ENCODE data around the gene ZNF74.

Gene ZNF74

DNA sequence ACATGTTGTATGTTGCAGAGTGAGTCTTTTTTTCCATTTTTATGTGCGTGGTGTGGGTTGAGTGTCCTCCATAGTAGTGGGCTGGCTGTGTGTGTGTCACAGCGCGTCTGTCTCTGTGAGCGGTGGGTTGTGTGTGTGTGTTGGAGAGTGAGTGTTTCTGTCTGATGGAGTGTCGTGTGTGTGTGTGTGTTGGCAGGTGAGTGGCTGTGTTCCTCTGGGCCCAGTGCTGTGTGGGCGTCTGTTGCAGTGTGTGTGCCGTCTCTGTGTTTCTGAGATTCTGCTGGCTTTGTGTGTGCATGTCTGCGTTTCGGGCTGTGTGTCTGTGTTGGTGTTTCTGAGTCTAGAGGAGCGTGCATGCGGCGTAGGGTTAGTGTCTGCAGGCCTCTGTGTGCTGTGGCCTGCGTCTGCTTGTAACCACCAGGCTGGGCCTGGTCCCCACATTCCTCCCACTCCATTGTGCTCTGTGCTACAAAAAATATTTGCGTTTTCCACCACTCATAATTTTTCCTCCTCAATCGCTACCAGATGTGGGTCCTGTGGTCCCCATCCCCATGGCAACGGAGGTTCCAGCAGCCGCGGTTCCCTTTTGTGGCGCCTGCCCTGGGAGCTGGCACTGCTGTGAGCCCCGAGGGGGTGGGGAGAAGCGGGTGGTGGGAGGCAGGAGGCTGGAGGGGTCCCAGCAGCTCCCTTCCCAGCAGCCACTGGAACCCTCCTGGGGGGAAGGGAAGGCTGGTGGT lies 28.5 kb downstream of the ZNF74 start:
- DNase-seq, result no peak

DNA sequence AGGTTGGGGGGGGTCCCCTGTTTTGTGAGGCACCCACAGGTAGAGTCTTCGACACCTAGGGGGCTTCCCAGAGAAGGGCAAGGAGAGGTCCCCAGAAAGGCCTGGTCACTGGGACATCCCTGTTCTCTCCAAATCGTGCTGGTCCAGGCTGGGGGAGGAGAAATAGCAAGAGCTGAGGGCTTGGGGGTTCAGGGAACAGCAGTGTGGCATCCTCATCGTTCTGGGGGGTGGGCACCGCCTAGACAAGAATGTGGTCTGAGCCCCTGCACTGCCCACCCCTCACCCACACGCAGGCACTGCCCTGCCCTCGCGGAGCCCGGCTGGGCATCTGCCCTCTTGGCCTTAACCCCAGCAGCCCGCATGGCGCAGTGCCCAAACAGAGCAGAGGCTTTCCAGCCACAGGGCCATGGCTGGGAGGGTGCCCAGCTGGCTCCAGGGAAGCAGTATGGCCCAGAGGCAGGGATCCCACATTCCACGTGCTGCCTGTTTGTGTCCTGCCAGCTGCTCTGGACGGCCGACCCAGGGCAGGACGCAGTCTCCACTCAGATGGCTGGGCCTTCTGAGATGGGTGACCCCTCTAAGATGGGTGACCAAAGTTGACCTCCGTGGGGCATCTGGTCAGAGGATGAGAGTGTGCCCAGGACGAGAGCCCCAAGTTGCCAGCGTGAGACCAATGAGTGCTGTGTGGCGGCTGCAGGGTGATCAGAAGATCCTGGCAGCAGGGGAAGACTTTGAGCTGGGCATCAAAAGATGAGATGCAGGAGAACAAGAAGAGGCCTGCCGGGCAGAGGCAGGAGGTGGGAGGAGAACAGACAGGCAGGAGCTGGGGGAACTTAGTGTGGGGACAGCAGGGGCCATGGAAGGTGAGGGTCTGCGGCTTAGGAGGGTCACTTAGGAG lies 29.3 kb downstream of the ZNF74 start:
- no peak for DNase-seq

DNA sequence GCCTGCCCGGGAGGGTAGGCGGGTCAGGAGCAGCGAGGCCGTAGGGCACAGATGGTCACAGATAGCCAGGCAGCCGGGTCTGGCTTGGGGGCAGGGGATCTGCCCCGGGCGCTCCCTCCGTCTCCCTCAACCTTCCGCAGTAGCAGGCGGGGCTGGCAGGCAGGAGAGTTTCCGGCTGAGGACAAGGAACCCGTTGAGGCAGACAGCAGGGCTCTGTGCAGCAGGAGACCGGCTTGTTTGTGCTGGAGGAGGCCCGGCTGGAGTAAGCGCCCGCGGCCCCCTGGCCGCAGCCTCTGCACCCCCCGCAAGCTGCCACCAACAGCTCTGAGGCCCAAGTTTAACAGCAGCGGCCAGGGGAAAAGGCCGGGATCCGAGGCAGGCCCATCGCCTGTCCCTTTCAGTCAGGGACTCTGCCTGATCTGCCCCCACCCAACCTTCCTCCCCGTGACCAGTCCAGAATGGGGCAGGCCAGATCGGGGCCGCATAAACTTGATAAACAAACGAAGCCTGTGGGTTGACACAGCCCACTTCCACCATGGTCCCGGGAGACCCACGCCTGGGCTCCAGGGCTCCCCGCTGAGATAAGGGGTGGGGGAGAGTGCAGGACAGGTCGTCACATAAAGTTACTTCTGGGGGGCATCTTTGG lies 30.1 kb downstream of the ZNF74 start:
- DNase-seq, result no peak

DNA sequence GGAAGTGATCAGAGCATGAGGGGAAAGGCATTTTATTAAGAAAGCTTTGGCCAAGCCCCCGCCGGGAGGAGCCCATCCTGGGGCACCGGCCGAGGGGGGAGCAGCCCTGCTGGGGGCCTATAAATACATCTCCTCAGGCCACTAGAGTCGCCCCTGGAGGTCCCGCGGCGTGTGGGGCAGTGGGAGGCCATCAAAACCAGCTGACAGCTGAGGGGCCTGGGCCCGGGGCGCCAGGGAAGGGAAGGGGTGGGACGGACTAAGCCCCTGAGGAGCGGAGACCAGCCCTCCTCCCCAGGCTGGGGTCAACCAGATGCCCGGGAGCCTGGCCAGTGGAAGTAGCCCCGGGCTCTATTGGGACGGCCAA lies 30.6 kb downstream of the ZNF74 start:
- DNase-seq, result no peak

DNA sequence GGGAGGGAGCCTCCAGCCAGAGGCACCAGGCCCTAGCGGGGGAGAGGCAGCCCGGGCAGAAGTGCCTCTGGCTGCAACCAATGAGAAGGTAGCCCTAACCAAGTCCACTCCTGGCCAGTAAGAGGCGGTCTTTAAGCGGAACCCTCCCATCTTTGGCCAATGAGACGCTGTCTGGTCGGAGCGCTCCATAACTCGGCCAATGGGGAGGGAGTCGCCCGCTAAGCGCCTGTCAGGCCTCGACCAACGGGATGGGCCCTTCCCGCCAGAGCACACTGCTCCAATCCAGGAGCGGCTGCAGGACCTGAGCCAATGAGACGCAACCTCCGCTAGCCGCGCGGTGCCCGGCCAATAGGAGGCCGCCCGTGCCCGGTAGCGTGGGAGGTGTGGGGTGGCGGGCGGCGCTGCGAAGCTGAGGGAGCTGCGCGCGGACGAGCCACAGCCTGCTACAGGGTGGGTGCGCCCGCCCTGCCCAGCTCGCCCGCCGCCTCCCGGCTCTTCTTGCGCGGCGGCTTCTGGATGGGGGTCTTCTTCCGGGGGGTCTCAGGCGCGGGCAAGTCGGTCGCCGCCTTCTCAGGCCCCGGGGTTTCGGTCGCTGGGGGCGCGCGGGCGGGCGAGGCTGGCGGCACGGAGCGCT lies 31.1 kb downstream of the ZNF74 start:
- no peak for DNase-seq

DNA sequence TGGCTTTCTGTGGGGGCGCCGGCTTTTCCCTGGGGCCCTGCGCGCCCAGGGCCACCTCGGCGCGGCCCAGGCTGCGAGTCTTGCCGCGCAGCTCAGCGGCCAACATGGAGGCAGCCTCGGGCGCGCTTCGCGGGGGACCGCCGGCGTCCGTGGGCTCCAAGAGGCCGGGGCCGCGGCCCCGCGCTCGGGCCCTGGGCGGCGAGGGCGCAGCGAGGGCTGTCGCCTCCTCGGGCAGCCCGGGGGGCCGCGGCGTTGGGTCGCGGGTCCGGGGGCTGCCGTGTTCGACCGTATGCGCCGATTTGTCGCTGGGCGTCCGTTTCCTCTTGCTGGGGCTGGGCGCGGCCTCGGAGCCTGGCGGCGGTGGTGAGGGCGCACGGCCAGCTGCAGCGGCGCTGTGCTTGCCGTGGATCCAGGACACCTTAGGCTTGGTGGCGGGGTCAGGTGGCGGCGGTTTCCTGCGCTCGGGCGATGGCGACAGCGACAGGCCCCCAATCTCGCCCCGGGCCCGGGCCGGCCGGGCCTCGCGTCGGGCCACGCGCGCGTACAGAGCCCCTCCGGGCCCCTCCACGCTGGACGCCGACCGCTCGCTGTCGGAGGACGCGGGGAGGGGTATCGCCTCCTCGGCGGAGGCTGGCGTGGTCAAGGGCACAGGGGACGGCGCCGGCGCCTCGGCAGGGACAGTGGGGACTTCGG lies 31.8 kb downstream of the ZNF74 start:
- DNase-seq, result no peak

DNA sequence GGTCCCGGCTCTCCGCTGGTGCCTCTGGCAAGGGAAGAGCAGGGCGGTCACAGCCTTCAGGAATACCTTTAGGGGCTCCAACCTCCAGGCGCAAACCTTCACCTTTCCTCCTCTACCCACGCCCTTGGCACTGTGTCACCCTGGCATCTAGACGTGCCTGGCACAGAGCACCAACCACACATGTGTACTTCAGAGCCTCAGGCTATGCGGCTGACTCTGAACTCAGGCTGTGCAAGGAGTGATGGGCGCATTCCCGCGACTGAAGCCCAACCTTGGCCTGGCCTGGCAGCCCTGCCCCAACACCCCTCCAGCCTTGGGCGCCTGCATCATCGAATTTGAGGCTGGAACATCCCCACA lies 32.3 kb downstream of the ZNF74 start:
- DNase-seq, result no peak

DNA sequence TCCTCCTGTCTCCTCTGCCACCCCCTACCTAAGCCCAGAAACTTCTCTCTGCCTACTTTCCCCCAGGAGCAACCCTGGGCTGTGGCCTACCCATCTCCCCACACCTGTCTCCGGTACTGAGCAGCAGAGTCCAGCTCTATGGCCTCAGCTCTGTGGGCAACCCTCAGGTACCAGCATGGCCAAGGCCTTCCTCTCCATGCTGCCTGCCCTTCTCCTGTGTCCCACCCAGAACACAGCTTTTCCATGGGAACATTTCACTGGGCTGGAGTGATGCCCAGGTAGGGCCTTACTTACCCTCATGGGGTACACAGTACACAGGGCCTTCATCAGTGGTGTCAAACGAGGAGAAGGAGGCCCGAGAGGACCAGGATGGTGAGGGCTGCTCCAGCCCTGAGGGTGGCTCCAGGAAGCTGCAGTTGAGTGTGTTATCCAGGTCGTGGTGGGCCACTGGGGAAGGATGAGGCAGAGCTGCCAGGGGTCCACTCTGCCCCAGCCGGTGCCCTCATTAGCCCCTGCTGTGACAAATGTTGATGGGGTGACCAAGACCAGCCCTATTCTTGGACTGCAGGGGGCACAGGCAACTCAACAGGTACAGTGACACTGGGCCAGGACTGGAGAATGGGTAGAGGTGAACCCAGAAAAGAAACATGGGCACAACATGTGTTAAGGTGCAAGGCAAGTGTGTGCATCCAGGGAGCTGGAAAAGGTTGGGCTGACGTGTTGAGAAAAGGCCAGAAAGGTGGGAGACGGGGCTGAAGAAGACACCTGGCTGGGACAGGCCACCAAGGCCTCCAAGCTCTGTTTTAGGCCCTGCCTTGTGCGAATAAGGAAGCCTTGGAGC lies 33.4 kb downstream of the ZNF74 start:
- DNase-seq, result no peak

DNA sequence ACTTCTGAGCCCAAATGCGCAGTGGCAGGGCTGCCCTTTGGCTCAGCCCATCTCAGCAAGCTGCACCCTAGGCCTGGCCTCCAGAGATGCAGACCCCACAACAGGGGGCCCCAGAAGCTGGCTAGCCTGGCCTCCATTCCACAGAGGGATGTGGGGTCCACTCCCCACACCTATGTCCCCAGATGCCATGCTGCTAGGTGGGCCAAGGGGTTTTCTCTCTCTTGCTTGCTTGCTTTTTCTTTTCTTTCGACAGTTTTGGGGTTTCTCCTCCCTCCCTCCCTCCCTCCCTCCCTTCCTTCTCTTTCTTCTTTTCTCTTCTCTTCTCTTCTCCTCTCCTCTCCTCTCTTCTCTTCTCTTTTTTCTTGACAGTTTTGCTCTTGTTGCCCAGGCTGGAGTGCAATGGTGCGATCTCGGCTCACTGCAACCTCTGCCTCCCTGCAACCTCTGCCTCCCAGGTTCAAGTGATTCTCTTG lies 34.0 kb downstream of the ZNF74 start:
- DNase-seq, result no peak

DNA sequence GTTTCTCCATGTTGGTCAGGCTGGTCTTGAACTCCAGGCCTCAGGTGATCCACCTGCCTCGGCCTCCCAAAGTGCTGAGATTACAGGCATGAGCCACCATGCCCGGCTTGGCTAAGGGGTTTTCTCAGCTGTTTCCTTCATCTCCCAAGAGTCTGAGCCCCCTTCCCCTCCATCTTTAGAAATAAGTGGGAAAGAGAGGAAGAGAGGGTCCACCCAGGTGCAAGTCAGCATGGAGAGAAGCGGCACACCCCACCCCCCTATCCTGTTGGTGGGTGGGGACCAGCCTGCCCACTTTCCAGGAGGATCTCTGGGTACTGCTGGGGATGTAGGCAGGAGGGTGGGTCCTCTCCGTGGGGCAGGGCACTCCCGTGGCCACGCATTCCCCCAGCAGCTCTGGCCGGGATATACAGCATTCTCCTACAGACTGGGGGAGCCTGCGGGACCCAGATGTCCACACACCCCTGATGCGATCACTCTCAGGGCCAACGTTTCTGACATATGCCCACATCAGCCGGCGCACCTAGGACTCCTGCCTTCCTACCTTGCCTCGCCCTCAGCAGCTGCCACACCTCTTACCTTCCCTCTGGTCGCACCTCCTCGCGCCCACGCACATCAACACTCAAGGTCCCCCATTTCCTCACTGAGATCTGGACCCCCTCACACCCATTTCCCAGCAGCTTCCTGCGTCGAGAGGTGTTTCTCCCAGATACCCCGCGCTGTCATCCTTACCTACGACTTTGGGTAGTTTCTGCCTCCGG lies 34.7 kb downstream of the ZNF74 start:
- DNase-seq, result no peak

DNA sequence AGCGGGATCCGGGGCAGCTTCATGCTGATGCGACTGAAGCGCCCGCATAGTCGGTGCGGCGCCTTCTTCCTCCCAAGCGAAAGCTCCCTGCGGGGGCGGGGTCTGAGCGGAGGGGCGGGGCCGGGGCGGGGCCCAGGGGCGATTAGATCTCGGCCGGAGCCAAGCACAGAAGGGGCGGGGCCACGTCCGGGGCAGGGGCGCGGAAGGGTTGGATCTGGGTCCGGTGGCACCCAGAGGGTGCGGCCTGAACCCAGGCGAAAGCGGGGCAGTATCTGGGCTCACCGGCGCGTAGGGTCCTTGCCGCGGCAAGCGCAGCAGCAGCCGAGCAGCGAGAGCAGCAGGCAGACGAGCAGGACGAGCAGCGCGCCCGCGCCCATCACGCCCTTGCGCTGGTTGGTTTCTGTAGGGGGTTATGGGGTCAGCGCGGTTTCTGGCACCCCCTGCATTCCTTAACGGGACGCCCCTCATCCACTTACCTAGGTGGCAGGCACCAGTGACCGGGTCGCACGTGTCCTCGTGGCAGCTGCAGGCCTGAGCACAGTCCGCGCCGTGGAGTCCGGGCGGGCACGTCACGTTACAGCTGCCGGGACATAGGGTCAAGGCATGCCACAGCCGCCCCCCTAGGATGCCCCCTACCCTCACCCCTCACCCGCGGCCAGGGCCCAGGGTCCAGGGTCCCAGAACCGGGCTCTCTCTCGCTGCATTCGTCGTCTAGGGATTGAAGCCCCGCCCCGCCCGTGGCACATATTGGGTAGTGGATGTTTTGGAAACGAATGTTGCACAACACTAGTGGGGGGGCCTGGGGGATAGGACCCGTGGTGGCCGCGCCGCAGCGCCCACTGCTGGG lies 35.5 kb downstream of the ZNF74 start:
- peak; percentile 85 for DNase-seq

DNA sequence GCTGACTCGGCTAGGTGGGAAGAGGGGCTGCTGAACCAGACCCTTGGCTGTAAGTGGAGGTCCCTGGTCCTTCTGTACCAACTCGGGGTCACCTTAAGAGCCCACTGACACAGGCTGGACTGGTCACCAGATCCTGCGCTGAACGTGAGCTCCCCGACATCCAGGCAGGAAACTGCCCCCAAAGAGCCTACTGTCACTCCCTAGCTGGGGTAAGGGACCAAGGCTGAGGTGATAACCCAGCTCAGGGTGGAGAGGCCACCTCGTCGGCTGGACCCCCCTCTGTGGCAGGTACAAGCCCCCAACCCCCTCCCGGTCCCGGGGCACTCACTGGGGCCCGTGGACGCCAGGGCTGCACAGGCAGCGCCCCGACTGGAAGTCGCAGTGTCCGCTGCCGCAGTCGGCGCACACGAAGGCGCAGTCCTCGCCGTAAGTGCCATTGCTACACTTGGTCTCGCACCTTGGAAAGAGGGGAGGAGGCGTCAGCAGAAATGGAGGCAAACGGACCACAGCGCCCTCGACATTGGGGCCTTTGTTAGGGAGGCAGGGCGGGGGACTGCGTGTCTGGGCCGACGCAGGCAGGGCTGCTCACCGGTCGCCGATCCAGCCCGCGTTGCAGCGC lies 36.3 kb downstream of the ZNF74 start:
- peak; percentile 26 for DNase-seq

DNA sequence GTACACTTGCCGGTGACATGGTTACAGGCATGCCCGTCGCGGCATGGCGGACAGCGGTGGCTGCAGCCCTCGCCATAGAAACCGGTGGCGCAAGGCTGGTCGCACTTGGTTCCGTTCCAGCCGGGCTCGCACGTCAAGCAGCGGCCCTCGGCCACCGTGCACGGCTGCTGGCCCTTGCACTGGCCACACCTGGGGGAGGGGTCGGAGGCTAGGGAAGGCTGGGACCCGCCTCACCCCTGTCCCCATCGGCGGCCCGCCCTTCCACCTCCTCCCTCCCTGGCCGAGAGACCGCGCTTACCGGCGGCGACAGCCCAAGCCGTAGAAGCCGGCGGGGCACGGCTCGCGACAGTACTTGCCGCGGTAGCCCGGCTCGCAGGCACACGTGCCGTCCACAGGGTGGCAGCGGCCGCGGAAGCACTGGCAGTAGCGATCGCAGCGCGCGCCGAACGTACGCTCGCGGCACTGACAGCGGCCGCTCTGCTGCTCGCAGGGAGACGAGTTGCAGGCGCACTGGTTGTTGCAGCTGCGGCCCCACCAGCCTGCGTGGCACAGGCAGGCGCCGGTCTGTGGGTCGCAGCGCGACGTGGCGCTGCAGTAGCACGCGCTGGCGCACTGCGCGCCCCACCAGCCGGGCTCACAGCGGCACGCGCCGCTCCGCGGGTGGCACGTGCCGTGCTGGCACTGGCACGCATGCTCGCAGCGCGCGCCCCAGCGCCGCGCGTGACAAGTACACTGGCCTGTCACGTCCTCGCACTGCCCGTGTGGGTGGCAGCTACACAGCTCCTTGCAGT lies 37.0 kb downstream of the ZNF74 start:
- peak; percentile 59 for DNase-seq

DNA sequence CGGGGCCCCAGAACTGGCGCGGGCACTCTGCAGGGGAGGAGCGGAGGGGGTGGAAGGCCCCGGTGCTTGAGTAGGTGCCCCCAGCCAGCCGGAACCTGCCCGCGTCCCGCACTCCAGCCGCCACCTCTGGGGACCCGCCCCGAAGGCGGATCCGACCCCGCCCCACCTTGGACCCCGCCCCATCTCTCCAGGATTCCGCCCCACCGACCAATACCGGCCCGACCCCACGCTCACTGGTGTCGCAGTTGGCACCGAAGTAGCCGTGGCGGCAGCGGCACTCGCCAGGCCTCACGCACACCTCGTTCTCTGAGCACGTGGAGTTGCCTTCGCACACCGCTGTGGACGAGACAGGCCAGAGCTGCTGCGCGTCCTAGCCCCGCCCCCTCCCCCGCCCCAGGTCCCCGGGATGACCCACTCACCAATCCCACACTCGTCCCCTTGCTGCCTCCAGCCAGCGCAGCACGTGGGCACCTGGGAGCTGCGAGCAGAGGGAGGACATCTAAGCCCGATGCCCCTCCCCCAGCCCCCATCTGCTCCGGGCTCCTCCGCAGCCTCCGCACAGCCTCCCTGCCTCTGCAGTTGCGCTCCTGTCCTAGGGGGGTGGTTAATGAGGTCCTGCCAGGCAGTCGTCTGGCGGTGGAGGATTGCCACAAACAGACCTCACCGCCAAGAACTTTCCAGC lies 37.7 kb downstream of the ZNF74 start:
- no peak for DNase-seq

DNA sequence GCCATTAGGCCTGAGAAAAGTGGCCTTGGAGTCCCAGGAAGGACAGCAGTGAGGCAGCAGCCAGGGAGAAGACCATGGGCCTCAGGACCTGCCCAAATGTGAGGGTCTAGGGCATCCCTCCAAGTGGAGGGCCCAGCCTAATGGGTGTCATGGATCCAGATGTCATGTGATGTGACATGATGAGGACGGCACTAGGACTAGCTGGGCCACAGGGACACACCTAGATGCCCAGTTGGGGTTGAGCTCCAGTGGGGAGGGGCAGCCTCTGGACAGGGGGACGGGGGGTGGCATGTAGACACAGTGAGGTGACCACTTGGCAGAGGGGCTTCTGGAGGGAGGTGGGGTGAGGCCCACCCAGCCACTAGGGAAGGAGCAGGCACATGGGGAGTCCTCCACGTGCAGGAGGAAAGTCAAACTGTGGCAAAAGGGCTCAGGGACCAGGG lies 38.3 kb downstream of the ZNF74 start:
- DNase-seq, result no peak

DNA sequence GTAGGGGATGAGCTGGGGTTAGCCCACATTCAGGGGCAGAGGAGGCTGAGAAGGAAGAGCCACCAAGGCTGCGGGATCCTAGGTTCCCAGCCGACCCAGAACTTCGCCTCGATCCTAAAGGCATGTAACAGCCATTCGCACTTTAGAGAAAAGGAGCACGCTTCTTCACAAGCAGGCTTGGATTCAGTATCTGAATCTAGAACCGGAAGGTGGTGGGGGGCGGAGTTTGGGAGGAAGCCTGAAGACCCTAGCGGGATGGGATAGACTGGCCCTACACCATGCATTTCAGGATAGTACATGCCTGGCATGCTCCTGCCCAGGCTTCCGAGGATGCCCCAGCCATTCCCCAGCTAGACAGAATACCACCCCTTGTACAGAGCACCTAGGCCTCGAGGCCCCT lies 39.2 kb downstream of the ZNF74 start:
- no peak for DNase-seq

DNA sequence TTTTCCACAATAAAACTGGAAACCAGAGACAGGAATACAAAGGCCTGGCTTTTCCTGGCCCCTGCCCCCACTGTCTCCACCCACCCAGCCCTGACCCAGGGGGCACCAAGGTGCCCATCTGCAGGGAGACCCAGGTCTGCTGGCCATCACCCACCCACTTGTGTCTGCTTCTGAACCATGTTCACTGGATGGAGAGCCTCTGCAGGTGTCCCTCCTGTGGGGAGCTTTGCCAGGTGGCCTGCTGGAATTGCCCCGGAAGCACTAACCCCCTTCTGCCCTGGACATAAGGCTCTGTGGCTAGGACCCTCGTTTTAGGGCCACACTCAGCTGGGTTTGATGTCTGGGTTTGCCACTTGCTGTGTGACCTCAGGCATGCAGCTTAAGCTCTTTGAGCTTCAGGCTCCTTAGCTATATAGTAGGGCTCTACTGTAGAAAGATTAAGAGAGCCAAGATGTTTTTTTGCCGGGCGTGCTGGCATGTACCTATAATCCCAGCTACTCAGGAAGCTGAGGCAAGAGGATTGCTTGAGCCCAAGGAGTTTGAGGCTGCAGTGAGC lies 39.8 kb downstream of the ZNF74 start:
- DNase-seq, result no peak

All from CD4-positive, alpha-beta T cell treated with Interleukin-17A for 1 hour (primary cell).